Stimulated activated CD8-positive, alpha-beta memory T cell treated with anti-CD3 and anti-CD28 coated beads, Interleukin-7, amount 100 ng/mL, for 24 hours (primary cell): ENCODE measurements around the gene COPS7A.

Source experiments
- DNase-seq: peaks from one replicate; pipeline ENCODE4 v3.0.0-alpha.2; 2020; ENCODE audit warnings: low read depth

COPS7A gene

DNA sequence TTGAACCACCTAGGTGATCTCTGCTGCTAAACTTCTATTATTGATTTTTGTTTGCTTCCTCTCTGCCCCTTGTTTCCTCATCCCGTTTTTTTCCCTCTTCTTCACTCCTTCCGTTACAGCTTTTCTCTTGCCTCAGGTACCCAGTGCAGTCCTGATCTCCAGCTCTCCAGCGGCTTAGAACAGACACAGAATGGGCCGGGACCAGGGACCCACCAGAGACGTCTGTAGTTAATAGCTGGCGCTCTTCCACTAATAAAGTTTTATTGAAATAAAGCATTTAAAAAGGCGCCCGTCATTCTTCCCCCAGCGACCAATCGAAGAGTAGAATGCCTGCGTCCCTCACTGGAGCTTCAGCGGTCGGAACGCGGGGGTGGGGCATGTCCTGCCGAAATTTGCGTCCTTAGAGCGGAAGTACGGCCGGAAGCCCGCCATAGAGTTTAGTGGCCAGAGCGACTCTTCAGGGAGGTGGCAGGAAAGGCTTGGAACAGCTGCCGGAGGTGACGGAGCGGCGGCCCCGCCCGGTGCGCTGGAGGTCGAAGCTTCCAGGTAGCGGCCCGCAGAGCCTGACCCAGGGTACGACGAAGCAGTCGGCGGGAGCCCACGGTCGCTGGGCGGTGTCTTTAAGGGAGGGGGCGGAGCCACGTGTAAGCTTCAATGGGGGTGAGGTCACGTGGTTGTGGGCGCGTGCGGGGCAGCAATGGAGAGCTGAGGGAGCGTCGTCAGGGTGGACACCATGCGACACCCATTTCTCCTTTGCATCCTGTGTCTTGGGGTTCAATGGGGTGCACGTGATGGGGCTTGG, at the start of gene COPS7A:
TSS of gene COPS7A (plus strand) at position 440 of the 802 bp plus-strand sequence. CDS start 611 bp downstream, outside the sequence.
- peak; percentile 91 for DNase-seq

- no peak for DNase-seq
Observed at GRCh38 chr12:6676962-6677361, 46.9 kb upstream of the COPS7A start.

GRCh38 chr12:6684609-6685008, 39.2 kb upstream of the COPS7A start:
- DNase-seq = no peak

DNA sequence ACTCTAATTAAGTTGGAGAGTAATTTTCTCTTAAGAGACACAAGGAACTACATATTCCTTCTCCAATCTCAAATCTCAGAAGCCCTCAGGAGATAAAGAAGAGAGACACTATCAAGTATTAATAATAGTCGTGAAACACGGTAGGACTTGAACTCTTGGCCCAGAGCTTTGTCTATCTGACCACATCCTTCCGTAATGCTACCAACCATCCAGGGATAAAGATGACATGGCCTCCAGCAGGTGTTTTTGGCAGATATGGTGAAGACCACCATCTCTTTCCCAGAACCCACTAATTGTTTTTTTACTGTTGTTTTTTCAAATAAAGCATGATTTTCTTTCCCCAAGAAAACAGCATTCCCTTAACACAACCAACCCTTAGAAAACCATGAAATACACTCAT, 38.0 kb upstream of the COPS7A start:
- DNase-seq = no peak

- DNase-seq = no peak
Observed at GRCh38 chr12:6688543-6688998, 35.3 kb upstream of the COPS7A start.

DNA sequence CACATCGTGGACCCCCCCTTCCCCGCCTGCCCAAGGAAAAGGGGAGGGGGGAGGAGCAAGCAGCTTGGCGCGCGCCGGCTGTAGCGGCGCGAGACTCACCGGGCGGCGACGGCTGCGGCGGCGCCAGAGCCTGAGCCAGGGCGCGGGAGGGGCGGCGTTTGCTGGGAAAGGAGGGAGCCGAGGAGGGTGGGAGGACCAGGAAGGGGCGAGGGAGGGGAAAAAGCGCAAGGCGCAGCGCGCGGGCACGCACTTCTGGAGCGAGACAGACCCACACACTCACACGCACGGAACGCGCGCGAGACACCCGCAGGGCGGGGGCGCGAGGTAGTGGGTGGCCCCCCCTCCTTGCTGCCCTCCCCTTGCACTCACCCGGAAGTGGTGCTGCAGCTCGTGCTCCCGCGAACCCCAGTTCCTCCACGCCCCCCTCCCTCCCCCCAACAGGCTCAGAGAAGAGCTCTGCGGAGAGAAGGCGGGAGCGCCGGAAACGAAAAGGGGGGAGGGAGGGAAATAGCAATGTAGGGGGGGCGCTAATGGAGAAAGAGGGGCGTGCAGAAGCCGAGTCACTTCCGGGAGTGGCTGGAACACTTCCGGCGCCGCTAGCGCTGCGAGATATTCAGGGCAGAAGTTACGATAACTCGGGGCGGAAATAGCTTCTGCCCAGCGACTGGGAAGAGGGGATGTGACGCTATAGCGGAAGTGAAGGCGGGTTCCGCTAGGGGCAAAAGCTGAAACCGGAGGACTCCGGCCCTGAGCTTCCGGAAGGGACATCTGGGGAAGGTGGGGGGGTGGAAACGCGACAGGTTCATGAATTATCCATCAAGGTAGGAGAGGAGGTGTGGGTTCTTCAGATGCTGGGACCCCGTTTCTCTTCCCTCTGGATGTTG, 34.6 kb upstream of the COPS7A start, which contains the start of gene ZNF384:
TSS of gene ZNF384 (minus strand) at position 377 of the 884 bp plus-strand sequence. CDS start 9,855 bp downstream, outside the sequence.
- DNase-seq = peak; percentile 90

GRCh38 chr12:6691473-6691872, 32.4 kb upstream of the COPS7A start:
- DNase-seq = no peak

DNA sequence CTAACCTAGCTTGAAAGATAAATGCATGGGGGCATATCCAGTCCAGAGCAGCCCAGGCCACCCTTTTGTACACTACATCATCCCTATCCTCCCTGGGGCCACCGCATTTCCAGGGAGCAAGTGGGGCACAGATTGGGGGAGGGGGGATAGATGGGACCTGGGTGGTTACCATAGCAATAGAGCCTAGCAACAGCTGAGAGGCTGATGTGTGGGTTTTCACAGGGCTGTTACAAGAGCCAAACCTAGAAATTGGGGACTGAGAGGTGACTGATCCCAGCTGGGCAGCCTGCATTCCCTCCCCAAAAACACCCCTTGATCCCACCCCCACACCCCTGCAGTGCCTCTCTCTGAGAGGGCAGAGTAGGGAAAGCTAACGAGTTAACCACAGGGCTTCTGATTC, 31.0 kb upstream of the COPS7A start:
- no peak for DNase-seq

DNA sequence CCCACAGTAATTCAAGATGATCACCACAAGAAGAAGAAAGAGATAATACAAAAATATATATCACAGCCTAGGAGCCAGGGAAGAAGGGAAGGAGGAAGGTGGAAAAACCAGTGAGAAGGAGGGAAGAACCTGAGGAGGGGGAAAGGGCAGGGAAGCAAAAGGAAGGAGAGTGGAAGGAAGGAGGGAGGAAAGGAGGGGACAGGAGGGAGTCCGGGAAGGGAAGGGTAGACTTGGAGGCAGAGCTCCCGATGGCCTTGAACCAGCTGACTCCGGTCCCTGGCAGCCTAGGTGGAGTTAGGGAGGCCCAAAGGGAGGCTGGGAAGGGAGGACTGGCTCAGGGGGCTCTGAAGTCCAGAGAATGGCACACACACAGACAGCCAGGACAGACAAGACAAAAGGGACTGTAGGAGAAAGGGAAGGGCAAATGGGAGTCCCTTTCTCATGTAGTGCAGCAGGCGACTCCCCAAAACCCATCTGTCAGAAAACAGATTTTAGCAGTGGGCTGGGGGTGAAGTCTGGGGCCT, 30.0 kb upstream of the COPS7A start:
- DNase-seq = no peak

GRCh38 chr12:6694701-6695100, 29.1 kb upstream of the COPS7A start:
- no peak for DNase-seq

DNA sequence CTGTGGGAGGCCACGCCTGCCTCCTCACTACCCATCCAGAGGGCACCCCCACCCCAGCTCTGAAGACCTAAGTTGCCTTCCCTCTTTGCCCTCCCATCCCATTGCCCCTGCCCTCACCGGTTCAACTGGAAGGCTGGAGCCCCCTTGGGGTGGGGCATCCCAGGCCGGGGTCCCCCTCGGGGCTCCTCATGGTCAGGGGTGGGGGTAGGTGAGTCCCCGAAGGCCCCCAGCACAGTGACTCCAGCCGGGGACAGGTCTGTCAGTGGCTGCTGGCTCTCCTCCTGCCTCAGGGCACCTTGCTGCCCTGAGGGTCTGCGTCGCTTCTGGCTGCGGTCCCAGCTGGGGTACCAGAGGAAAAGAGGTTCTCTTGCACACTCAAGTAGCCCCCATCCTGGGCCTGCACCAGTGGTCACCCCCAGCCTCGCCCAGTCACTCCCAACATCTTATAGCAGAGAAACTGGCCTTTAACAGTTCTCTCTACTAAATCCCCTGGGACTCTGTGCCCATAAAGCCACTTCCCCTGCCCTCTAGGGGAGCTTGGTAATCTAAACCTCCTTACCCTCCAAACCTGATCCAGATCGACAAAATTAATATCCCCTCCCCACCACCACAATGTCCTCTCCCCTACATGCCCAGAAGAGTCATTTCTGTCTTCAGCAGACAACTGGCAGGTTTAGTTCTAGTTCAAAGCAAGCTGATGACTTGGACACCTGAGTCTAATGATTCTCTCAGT, 28.4 kb upstream of the COPS7A start:
- no peak for DNase-seq

DNA sequence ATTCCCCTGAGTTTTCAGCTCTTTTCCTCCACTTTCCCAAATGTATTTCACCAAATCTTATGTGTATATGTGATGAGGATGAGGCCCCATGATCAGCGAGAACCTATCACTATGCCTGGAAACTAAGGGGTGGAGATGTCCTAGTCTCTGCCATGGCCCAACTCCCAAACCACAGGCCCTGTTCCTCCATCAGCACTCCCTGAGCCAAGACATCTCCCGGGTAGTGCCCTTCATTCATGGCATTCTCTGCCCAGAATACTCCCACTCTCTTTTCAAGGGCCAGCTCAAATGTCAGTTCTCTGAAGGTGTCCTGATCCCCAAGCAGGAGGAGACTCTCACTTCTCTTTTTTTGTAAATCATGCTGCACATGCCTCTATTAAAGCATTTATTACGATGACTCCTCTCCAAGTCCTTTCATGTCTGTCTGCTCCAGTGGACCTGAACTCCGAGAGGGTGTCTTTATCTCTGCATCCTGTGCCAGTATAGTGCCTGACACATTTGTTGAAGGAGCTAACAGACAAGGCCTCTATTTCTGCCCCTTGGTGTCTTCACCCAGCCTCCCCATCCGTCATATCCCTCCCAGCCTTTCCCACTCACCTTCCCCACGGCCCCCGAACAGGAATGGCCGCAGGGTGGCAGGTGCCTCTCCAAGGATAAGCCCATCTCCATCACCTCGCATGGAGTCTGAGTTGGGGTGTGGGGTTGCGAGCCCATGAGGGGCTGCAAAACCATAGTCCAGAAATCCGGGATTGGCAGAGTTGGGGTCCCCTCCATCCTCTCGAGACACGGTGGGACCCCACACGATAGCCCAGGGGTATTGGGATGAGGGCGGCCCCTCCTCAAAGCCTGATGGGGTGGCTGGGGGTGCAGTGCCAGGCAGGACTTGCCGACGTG, 26.9 kb upstream of the COPS7A start:
- no peak for DNase-seq

DNA sequence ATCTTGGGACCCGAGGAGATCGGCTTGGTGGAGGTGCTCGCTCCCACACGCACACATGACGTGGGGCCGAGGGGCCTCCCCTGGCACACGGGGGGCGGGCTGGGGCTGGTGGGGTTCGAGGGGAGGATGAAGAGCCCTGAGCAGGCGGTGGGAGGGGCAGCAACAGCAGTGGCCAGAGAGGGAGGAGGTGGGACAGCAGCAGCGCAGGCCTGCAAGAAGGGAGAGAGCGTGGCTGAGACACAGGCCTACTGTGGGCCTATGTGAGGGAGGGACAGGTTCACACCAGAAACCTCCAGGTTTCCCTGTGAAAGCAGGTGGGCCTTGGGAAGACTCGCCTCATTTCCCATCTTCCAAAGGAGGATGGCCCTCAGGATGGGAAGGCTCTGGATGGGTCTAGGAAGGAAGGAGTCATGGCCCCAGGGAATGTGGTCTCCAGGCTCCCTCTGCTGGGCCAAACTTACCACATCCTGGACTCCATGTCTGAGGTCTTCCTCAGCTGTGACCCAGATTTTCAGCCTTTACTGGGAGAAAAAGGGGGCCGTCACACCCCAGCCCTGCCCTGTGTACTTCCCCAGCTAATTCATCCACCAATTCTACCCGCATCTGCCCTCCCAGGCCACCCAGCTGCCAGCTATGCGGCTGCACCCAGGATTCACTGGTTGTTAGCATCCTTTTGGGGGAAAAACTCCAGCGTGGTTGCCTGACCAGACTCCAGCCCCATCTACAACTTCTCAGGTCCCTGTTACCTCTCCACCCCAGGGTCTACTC, 26.1 kb upstream of the COPS7A start:
- DNase-seq = no peak

DNA sequence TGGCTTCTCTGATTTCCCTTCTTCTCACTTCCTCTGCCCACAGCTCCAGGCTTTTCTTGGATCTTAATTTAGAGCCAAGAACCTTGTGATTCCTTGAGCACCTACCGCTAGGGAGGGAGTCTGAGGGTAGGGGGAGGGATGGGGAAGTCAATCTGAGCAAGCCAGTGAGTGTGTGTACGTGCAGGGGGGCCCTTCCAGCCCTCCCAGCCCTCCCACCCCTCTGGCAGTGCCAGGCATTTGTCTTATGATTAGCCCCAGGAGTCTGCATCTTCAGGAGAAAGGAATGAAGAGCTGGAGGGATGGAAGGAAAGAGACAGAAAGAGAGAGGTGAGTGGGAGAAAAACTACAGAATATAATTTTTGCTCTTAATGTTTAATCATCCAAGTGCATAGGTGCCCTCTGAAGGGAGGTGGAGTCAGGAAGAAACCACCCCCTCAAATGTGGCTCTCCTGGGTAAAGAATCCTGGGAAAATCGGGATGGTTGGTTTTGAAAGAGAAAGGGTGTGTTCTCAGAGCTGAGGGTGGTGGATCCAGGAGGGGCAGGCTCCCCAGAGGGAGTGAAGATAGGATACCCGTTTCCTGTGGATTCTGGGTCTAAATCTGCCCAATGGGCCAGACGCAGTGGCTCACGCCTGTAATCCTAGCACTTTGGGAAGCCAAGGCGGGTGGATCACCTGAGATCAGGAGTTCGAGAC, 25.3 kb upstream of the COPS7A start:
- no peak for DNase-seq

GRCh38 chr12:6699259-6699988, 24.4 kb upstream of the COPS7A start:
- DNase-seq = no peak

DNA sequence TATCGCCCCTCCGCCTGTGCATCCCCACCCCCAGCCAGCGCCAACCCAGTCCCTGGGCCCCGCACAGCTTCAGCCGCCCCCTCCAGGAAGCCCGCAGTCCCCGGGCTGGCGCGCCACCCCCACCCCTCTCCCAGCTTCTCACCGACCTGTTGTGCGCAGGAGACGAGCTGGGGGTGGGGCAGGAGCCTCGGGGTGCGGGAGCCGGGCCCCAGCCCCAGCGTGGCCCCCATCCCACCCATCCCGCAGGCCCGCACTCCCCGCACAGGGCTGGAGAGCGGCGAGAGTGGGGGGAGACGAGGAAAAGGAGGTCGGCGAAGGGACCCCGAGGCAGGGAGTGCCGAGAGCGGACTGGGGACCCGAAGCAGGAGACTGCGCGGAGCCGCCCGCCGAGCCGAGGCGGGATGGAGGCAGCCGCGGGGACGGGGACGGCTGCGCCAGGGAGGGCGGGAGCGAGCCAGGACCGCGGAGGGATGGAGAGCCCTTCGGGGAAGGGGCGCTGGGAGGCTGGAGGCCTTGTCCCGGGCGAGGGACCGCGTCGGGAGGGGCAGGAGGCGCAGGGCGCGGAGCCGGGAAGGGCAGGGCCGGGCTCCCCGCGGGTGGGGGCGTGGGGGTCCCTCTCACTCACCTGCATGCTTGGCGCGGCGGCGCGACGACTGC, 23.7 kb upstream of the COPS7A start:
- DNase-seq = no peak

DNA sequence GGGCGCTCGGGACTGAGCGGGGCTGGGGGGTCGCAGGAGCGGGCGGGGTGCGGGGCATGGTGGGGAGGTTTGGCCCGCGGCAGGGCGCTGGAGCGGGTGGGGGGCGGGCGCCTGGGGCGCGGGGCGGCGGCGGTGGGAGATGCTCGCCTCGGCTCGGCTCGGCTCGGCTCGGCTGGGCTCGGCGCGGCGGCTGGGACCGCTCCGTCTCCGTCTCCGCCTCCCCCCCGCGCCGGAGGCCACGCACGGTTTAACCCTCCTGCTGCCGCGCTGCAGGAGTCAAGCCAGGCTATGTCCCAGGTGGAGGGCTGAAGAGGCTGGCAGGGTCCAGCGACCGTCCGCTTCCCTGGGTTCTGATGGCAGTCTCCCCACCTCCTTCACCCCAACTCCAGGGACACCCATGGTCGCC, 23.2 kb upstream of the COPS7A start, which contains the start of gene PIANP:
TSS of gene PIANP (minus strand) at position 170 of the 406 bp plus-strand sequence. CDS start 2,754 bp downstream, outside the sequence.
- no peak for DNase-seq
